OCI-LY7 (cell line): ENCODE measurements around the gene NDUFV1. TPM values are rescaled to one million over a fixed set of nuclear protein-coding genes. Genes with fewer than 3 reads are reported as not detected.

Experiments
- BruUV-seq: library from RNA; stranded (reverse); fragments of 400-500 nt; replicated peaks from 2 replicates; lab custom pipeline; 2021; lab: Mats Ljungman, UMichigan
- CTCF ChIA-PET: fragments of 300-600 bp; sonication (Branson Sonifier 250); formaldehyde crosslinking; loops from one replicate; lab custom pipeline; 2022; ENCODE audit warnings: antibody characterized with exemption; ENCODE audit not compliant: unreplicated experiment; lab: Charles Lee
- POLR2A ChIA-PET: fragments of 300-600 bp; sonication (Branson Sonifier 250); formaldehyde crosslinking; loops from one replicate; lab custom pipeline; 2022; ENCODE audit warnings: antibody characterized with exemption; lab: Charles Lee
- DNase-seq: peaks from one replicate; pipeline ENCODE4 v3.0.0-alpha.2; 2015; ENCODE audit warnings: low spot score
- H2AFZ ChIP-seq: fragments of 200-600 bp; sonication (generic), shearing (Covaris generic); 2 replicates; pipeline ENCODE4 v1.6.1; 2014; ENCODE audit warnings: mild to moderate bottlenecking, antibody characterized with exemption, low read length, moderate library complexity
- H3K27ac ChIP-seq: fragments of 200-600 bp; sonication (generic); 2 replicates; pipeline ENCODE4 v1.5.1; 2014; ENCODE audit warnings: mixed run types, low read depth, mild to moderate bottlenecking, moderate library complexity, low read length, inconsistent platforms; ENCODE audit not compliant: poor library complexity, severe bottlenecking
- H3K36me3 ChIP-seq: fragments of 200-600 bp; sonication (generic); 2 replicates; pipeline ENCODE4 v1.6.1; 2014; ENCODE audit warnings: mild to moderate bottlenecking, antibody characterized with exemption, low read length, moderate library complexity, mixed read lengths; ENCODE audit not compliant: insufficient read depth
- H3K4me1 ChIP-seq: fragments of 200-600 bp; sonication (generic); 2 replicates; pipeline ENCODE4 v1.5.1; 2014; ENCODE audit warnings: mild to moderate bottlenecking, low read length; ENCODE audit not compliant: insufficient read depth, poor library complexity, severe bottlenecking
- H3K4me2 ChIP-seq: fragments of 200-600 bp; sonication (generic); 2 replicates; pipeline ENCODE4 v1.6.1; 2014; ENCODE audit warnings: mild to moderate bottlenecking, low read length
- H3K4me3 ChIP-seq: fragments of 200-600 bp; sonication (generic); 2 replicates; pipeline ENCODE4 v1.5.1; 2014; ENCODE audit warnings: mild to moderate bottlenecking, low read depth, low read length; ENCODE audit not compliant: poor library complexity, severe bottlenecking
- H3K79me2 ChIP-seq: fragments of 200-600 bp; sonication (generic); 2 replicates; pipeline ENCODE4 v1.6.1; 2016; ENCODE audit warnings: low read depth, mild to moderate bottlenecking, low read length, moderate library complexity, mixed read lengths; ENCODE audit not compliant: insufficient read depth
- H3K9me2 ChIP-seq: fragments of 200-600 bp; sonication (generic); 2 replicates; pipeline ENCODE4 v1.6.1; 2016; ENCODE audit warnings: mild to moderate bottlenecking, low read length, mixed read lengths; ENCODE audit not compliant: insufficient read depth
- H3K9me3 ChIP-seq: fragments of 200-600 bp; sonication (generic); 2 replicates; pipeline ENCODE4 v1.6.1; 2014; ENCODE audit warnings: mild to moderate bottlenecking, mixed run types, low read length, mixed read lengths
- H4K20me1 ChIP-seq: fragments of 200-600 bp; sonication (generic); 2 replicates; pipeline ENCODE4 v1.6.1; 2014; ENCODE audit warnings: mild to moderate bottlenecking, antibody characterized with exemption, low read length, moderate library complexity, mixed read lengths; ENCODE audit not compliant: insufficient read depth
- CTCF ChIP-seq: fragments of 200-600 bp; sonication (generic); conservative IDR thresholded peaks from 2 replicates; pipeline ENCODE4 v1.5.1; 2014; ENCODE audit warnings: mild to moderate bottlenecking, antibody characterized with exemption, low read length, moderate library complexity, mixed read lengths
- EZH2phosphoT487 ChIP-seq: fragments of 200-600 bp; sonication (generic); IDR thresholded peaks from 2 replicates; pipeline ENCODE4 v1.6.1; 2018; ENCODE audit warnings: low read depth, borderline replicate concordance, mild to moderate bottlenecking, mixed run types, antibody characterized with exemption, low read length, moderate library complexity, mixed read lengths
- intact Hi-C: fragments of 100-400 bp; cut with micrococcal nuclease; formaldehyde crosslinking; loops from one replicate; pipeline ENCODE4 v1.10.0; 2022; ENCODE audit not compliant: unreplicated experiment
- total RNA-seq, 2 experiments: library from RNA; depleted of rRNA in 1 of 2; stranded (reverse); fragments of >200 nt in 1 of 2; shearing (Covaris generic) in 1 of 2; gene quantifications; 2 replicates each; pipeline ENCODE4 v1.2.3, GENCODE V29; 2014 to 2022

The NDUFV1 gene
- total RNA-seq, 2 experiments from 2014 or later, result 283 to 335 TPM

GRCh38 chr11:67627812-67628624, 21.3 kb downstream of the NDUFV1 start:
- Histone ChIP-seq H4K20me1 (no peaks in the 10 kb centered on the region), H3K4me2 (peak overlapping the region; percentile 88), H3K9me3 (no peaks in the 10 kb centered on the region), H3K4me3 (peak overlapping the region; percentile 77), H3K79me2 (no peaks in the 10 kb centered on the region), H2AFZ (no peak overlapping the region), H3K9me2 (no peaks in the 10 kb centered on the region), H3K4me1 (peaks cover 23% of the 10 kb centered on the region), H3K27ac (no peak overlapping the region), H3K36me3 (no peaks in the 10 kb centered on the region)
- intact Hi-C loops, result loop anchor here (2.0 to 5.0 kb wide), 2 partner anchors 31 to 164 kb away; no protein-coding TSS in a partner anchor
- no peak for DNase-seq
- CTCF ChIA-PET, result interaction anchor here (1.9 kb wide), 1 partner anchor 18 kb away, joined by 5 read pairs; no protein-coding TSS in a partner anchor
- POLR2A ChIA-PET, result interaction anchor here (0.9 kb wide), 1 partner anchor 39 kb away, joined by 3 read pairs; no protein-coding TSS in a partner anchor
- TF ChIP-seq EZH2phosphoT487 (no peak), CTCF (no peak)
- no TSS peak for BruUV-seq

DNA sequence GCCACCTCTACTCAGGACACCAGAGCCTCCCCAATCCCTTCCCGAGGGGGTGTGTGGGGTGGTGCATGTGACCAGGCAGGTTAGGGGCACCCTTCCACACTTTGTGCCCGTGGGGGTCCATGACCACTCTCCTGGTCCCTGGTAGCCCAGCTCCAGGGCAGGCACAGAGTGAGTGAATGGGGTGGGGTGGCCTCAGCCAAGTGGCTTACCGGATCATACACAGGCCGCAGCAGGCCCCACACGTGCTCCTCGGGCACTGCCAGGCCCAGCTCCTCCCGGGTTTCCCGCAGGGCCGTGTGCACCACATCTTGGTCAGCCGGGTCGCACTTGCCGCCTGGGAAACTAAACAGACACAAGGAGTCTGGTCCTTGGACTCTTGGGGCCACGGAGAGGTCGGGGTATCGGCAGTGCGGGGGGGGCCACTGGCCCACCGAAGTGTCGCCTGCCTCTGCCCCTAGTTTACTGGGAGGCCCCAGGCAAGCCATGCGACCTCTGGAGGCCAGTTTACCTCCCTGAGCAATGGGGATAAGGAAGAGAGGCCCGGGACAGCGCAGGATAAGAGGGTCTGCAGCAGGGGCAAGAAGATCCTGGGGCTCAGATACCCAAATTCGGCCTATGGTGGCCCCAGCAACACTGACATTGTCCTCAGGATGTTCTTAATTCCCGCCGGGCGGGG, 22.1 kb downstream of the NDUFV1 start:
- peak overlapping the region; percentile 11; the same call in 1 of the 2 replicates for H2AFZ ChIP-seq

More for the DNA sequence above, 22.1 kb downstream of the NDUFV1 start:
- H3K27ac ChIP-seq, result peak overlapping the region; percentile 87
- TF ChIP-seq EZH2phosphoT487 (no peak), CTCF (peak; percentile 88; the same call in 1 of the 2 replicates)
- H3K4me3 ChIP-seq, result peak overlapping the region; percentile 77
- no peak for DNase-seq
- peak overlapping the region; percentile 88 for H3K4me2 ChIP-seq
- H3K9me3 ChIP-seq, result no peaks in the 10 kb centered on the region
- peaks cover 23% of the 10 kb centered on the region for H3K4me1 ChIP-seq
- intact Hi-C loops, result loop anchor here (2.0 to 5.0 kb wide), 2 partner anchors 30 to 163 kb away; no protein-coding TSS in a partner anchor
- CTCF ChIA-PET, result interaction anchor here (1.6 to 1.9 kb wide), 2 partner anchors 17 to 19 kb away, joined by 5 to 6 read pairs; no protein-coding TSS in a partner anchor
- BruUV-seq, result TSS peak; percentile 44
- no peaks in the 10 kb centered on the region for H4K20me1 ChIP-seq
- no peaks in the 10 kb centered on the region for H3K79me2 ChIP-seq
- H3K36me3 ChIP-seq, result no peaks in the 10 kb centered on the region
- H3K9me2 ChIP-seq, result no peaks in the 10 kb centered on the region
- POLR2A ChIA-PET, result interaction anchor here (0.5 to 2.1 kb wide), 4 partner anchors 16 to 47 kb away, joined by 3 to 10 read pairs (median 4); partner anchors contain the start of gene GSTP1
